Body of pancreas (tissue), 4 donors: Measurements from ENCODE around the gene PIEZO2.
"Not testable (repeated sequence)": the region's sequence is repeated elsewhere in the genome, so short reads cannot be mapped to it uniquely, and the experiment has no call there.

Experiments used
- CTCF ChIP-seq, 7 experiments: fragments of 450-650 bp in 4 of 7; fragments of 200-600 bp in 3 of 7; sonication (generic) in 3 of 7; IDR thresholded peaks; one replicate each; pipeline ENCODE4 v1.5.1; 2016 to 2019; ENCODE audit warnings: antibody characterized with exemption in 7 of 7
- POLR2A ChIP-seq, 3 donors: fragments of 450-650 bp; IDR thresholded peaks; one replicate each; pipeline ENCODE4 v1.6.1; 2016; ENCODE audit warnings: antibody characterized with exemption in 3 of 3, mild to moderate bottlenecking in 2 of 3

DNA sequence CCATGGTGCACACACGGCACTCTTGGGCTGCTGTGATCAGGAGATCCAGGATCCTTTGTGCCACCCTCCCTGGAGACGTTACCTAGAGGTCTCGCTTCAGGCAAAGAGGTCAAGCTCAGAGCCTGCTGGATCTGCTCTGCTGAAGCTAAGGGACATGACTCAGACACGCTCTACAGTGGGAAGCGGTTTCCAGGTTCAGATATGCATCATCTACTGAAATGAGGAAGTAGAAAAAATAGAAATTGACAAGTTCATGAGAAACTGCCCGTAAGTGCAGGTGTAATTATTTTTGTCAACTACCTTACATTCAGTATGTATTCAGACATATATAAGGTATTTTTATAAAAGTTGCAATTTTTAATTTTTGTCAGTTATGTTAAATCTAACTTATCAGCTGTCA, 520.3 kb downstream of the PIEZO2 start:
- not testable (repeated sequence) for TF ChIP-seq POLR2A, CTCF (IDR thresholded peaks at IDR 0.05)
